Stimulated activated effector memory CD8-positive, alpha-beta T cell treated with anti-CD3 and anti-CD28 coated beads, Interleukin-12 subunit alpha, Interleukin-12 subunit beta, amount 100 ng/mL, for 72 hours (primary cell): ENCODE data around the gene FADS2.
A peak's percentile ranks its signal among the peaks of the same experiment; 100 is the strongest.

Experiments
- ATAC-seq: fragments of 150-1000 bp; cut with Tn5 transposase; 2 replicates; pipeline ENCODE4 v1.10.0; 2021
- DNase-seq, 2 donors: peaks; one replicate each; pipeline ENCODE4 v3.0.0; 2021 to 2022; ENCODE audit warnings: low spot score in 2 of 2
- H3K27ac Mint-ChIP-seq: one replicate; pipeline ENCODE4 v1.8.0; 2022; ENCODE audit warnings: mild to moderate bottlenecking, mixed read lengths
- H3K36me3 Mint-ChIP-seq: one replicate; pipeline ENCODE4 v1.8.0; 2022; ENCODE audit warnings: mild to moderate bottlenecking, mixed read lengths
- H3K4me1 Mint-ChIP-seq: one replicate; pipeline ENCODE4 v1.8.0; 2022; ENCODE audit warnings: mixed read lengths
- H3K4me3 Mint-ChIP-seq: one replicate; pipeline ENCODE4 v1.8.0; 2022; ENCODE audit warnings: mild to moderate bottlenecking, mixed read lengths
- H3K9me3 Mint-ChIP-seq: one replicate; pipeline ENCODE4 v1.8.0; 2022; ENCODE audit warnings: mixed read lengths

FADS2 gene

DNA sequence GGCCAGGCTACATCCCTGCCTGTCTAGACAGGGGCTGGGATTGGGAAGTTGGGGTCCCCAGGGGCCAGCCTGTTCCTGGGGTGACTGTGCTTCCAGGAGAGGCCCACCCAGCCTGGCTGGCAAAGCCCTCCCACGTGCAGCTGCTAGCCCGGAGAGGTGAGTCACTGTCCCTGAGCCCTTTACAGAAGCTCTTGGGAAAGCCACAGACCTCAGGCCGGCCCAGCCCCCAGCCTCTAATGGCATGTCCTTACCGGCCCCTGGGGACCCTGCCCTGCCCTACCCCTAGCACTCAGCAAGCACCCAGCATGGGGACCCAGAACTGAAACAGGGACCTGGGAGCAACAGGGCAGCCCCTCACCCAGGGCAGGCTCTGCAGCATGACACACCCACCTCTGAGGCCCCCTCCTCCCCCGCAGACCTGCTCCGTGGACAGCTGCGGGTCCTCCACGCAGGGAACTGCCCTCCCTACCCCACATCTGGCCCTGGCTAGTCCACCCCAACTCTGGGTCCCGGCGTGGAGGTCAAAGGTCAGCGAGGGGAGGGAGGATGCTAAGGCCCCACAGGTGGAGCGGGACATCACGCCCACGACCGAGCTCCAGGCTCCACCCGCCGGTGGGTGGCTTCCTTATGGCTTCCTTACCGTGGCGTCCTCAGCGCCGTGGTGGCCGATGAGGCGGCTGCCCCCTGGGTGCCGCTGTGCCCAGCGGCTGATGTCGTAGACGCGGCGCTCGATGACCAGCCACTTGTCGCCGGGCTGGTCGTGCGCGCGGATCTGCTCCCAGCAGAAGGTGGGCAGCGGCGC, 62.6 kb downstream of the FADS2 start:
- Mint-ChIP-seq H3K9me3 (no peaks in the 10 kb centered on the region), H3K27ac (peak overlapping the region; percentile 71), H3K36me3 (no peaks in the 10 kb centered on the region), H3K4me3 (peak overlapping the region; percentile 84), H3K4me1 (peaks cover 17% of the 10 kb centered on the region)
- ATAC-seq (peak; percentile 56), DNase-seq (peak; percentile 18 to 62)

DNA sequence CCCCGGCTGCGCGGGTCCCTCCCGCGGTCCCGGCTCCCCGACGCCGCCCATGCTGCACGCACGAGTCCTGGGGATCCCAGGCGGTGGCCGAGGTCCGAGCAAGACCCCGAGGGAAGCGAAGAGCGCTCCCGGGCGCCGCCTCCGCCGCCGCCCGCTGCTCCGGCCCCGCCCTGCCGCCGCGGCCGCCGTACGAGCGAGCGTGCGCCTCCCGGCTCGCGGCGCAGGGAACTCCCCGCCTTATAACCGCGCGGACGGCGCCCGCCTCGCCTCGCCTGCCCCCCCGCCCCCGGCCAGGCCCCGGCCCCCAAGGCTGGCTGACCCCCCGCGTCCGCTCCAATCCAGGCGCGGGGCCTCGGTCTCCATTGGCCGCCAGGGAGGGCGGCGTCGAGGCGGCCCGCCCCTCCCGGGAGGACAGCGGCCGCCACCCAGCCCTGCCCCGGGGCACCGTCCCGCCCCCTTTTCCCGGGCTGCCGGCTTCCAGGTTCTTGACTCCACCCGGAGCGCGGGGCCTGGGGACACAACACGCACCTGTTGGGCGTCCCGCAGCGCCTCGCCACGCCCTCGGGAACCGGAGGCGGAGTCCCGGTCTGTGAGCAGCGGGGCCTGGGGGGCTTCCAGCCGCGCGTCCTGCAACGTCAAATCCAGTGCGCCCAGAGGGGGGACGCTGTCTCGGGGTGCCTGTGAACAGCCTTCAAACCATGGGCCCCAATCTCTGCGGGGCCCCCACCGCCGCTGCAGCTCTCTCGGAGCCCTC, 63.4 kb downstream of the FADS2 start, which contains the start of gene FADS3:
Gene FADS3 (minus strand): TSS at position 215 of the 754 bp plus-strand sequence. CDS start 164 bp downstream, at position 51.
- peak; percentile 50 to 83 for DNase-seq
- Mint-ChIP-seq H3K4me3 (peak within 1 kb of the TSS; percentile 84), H3K27ac (peak within 1 kb of the TSS; percentile 71), H3K4me1 (peaks cover 17% of the 10 kb centered on the region), H3K36me3 (no peaks in the 10 kb centered on the region), H3K9me3 (no peaks in the 10 kb centered on the region)
- peak; percentile 79 for ATAC-seq

DNA sequence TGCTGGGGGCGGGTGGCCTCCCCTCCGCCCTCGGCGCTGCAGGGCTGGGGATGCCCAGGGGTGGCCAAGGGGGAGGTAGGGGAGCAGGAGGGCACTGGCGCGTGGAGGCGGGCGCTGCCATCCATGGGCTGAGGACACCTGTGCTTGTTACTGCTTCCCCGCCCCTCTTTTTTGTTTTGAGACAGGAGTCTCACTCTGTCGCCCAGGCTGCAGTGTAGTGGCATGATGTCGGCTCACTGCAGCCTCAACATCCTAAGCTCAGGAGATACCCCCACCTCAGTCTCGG, 63.9 kb downstream of the FADS2 start:
- ATAC-seq, result peak; percentile 66
- no peaks in the 10 kb centered on the region for H3K36me3 Mint-ChIP-seq
- peaks cover 17% of the 10 kb centered on the region for H3K4me1 Mint-ChIP-seq
- no peak for DNase-seq
- H3K9me3 Mint-ChIP-seq, result no peaks in the 10 kb centered on the region
- H3K4me3 Mint-ChIP-seq, result peak overlapping the region; percentile 53
- no peak overlapping the region for H3K27ac Mint-ChIP-seq

DNA sequence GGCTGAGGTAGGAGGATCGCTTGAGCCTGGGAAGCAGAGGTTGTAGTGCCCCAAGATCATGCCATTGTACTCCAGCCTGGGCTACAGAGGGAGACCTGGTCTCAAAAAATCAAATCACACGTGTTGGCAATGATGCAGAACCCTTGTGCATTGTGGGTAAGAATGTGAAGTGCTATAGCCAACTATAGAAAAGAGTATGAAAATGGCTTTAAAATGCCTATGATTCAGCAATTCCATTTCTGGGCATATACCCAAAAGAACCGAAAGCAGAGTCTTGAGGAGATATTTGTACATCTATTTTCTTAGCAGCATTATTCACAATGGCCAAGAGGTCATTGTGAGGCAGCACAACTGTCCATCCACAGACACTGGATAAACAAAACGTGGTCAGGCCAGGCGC, 65.9 kb downstream of the FADS2 start:
- no peak overlapping the region for H3K4me3 Mint-ChIP-seq
- DNase-seq, result no peak

DNA sequence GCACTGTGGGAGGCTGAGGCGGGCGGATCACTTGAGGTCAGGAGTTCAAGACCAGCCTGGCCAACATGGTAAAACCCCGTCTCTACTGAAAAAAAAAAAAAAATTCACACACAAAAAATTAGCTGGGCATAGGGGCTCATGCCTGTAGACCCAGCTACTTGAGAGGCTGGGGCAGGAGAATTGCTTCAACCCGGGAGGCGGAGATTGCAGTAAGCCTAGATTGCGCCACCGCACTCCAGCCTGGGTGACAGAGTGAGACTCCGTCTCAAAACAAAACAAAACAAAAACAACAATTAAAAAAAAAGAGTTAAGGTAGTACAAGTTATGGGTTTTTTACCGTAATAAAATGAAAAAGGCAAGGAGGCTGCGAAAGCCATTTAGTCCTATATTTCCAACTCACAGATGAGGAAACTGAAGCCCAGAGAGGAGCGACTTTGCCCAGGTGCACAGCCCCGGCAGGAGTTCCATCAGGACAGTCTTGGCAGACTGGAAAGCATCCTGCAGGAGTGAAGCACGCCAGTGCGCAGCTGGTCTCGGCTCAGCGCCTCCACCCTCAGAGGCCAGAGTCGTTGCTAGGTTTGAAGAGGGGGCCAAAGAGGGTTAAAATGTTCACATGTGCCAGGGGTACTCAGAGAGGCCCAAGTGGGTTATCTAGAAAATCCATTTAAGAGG, 67.1 kb downstream of the FADS2 start:
- H3K27ac Mint-ChIP-seq, result no peak overlapping the region
- no peaks in the 10 kb centered on the region for H3K9me3 Mint-ChIP-seq
- H3K4me1 Mint-ChIP-seq, result peaks cover 18% of the 10 kb centered on the region
- no peak overlapping the region for H3K4me3 Mint-ChIP-seq
- peaks cover 12% of the 10 kb centered on the region for H3K36me3 Mint-ChIP-seq
- no peak for DNase-seq
- ATAC-seq, result no peak

More for the DNA sequence above, 65.9 kb downstream of the FADS2 start:
- Mint-ChIP-seq H3K27ac (no peak overlapping the region), H3K4me1 (peaks cover 13% of the 10 kb centered on the region), H3K9me3 (no peaks in the 10 kb centered on the region), H3K36me3 (peaks cover 6% of the 10 kb centered on the region)
- ATAC-seq, result no peak

DNA sequence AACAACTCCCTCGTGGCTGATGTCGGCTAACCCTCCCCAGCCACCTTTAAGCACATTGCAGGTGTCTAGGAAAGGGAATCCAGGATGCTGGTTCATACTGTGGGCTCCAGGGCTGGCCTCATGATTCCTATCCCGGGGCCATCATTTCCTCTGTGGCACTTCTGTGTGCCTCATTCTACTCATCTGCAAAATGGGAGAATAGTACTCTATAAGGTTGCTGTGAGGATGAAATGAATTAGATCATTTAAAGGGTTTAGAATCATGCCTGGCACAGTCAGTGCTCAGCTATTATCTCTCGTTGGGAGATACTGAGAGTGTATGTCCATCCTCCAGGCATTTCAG, 67.6 kb downstream of the FADS2 start:
- no peak for DNase-seq
- ATAC-seq, result no peak
- Mint-ChIP-seq H3K9me3 (no peaks in the 10 kb centered on the region), H3K36me3 (peaks cover 12% of the 10 kb centered on the region), H3K4me1 (peaks cover 13% of the 10 kb centered on the region), H3K27ac (no peak overlapping the region), H3K4me3 (no peak overlapping the region)

DNA sequence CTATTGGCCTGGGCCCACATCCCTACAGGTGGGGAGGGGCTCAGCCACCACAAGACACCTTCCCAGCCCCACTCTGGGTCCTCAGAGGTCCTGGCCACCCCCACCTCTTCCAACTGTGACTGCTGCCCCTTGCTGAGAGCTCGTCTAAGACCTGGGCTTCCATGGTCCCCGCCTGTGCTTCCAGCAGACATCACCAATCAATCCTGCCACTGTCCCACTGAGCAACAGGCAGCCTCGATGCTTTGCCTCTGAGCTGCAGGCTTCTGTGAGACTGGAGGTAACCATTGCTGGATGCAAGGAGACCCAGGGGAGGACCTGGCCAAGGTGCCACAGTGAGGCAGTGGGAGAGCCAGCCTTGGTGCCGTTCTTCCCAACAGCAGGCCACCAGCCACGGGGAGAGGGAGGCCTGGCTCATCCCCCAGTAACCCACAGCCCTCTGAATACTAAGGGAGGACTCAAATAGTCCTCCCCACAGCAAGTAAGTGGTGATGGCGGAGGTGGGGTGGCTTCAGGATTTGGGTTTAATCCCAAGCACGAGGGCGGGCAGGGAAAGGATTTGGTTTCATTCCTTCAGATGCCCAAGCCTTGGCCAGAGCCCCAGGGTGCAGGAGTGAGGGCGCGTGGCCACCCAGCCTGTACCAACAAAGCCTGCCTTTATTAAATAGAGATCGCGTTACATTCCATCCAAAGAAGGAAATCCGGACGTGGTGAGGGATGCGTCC, 68.7 kb downstream of the FADS2 start:
- peak overlapping the region; percentile 89 for H3K27ac Mint-ChIP-seq
- H3K4me3 Mint-ChIP-seq, result no peak overlapping the region
- H3K9me3 Mint-ChIP-seq, result no peaks in the 10 kb centered on the region
- peaks cover 12% of the 10 kb centered on the region for H3K36me3 Mint-ChIP-seq
- DNase-seq (no peak), ATAC-seq (no peak)
- H3K4me1 Mint-ChIP-seq, result peaks cover 8% of the 10 kb centered on the region

DNA sequence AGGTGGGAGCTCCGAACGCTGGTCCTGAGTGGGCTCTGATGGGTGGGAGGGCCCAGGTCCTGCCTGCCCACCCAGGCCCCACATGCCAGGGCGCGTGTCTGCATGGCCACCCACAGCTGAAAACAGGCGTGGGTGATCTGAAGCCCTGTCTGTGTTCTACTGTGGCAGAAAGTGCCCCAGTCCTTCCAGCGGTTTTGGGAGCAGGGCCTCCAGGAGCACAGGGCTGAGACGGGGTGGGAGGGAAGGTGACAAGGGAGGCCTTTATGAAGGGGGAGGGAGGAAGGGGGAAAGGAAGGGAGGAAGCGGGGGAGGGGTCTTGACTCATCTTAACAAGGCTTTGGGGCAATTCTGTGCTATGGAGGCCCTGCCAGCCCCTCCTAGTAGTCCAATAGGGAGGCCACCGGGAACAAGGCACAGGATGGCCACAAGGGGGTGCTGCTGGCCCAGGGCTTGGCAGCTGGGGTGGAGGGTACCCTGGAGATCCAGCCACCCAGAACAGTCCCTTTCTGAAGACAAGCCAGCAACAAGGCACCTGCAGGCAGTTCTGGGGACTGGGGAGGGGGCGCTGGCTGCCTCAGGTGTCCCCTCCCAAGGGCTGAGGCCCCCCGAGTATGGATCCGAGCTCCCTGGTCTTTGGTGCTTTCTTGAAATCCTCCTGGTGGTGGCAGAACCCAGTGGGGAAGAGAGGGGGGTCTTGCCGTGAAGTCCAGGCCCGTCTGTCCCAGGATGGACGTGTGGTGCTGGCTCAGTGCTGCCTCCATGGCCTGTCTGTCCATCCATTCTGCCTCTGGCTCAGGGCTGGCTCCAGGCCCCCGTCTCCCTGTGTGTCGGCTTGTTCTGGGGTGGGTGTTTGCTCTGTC, 69.5 kb downstream of the FADS2 start:
- no peak overlapping the region for H3K27ac Mint-ChIP-seq
- H3K4me3 Mint-ChIP-seq, result no peak overlapping the region

DNA sequence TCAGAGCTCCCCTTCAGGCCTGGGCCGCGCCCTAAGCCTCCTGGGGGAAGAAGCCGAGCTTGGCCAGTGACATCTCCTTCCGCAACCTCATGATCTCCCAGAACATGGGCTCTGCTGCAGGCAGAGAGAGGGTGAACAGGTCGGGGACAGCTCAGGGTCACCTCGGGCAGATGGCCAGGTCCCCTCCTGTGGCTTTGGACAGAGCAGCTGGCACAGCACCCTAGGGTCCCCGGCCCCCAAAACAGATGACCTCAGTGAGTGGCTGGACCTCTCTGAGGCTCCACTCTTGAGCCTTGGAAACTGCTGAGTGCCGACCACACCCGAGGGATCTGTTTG, 70.1 kb downstream of the FADS2 start:
- Mint-ChIP-seq H3K4me3 (no peak overlapping the region), H3K4me1 (peaks cover 8% of the 10 kb centered on the region), H3K27ac (no peak overlapping the region), H3K36me3 (peaks cover 12% of the 10 kb centered on the region), H3K9me3 (no peaks in the 10 kb centered on the region)
- no peak for DNase-seq
- no peak for ATAC-seq

More for the DNA sequence above, 69.5 kb downstream of the FADS2 start:
- DNase-seq (peak; percentile 80 to 89), ATAC-seq (peak; percentile 64)
- H3K4me1 Mint-ChIP-seq, result peaks cover 8% of the 10 kb centered on the region
- H3K9me3 Mint-ChIP-seq, result no peaks in the 10 kb centered on the region
- peaks cover 12% of the 10 kb centered on the region for H3K36me3 Mint-ChIP-seq

DNA sequence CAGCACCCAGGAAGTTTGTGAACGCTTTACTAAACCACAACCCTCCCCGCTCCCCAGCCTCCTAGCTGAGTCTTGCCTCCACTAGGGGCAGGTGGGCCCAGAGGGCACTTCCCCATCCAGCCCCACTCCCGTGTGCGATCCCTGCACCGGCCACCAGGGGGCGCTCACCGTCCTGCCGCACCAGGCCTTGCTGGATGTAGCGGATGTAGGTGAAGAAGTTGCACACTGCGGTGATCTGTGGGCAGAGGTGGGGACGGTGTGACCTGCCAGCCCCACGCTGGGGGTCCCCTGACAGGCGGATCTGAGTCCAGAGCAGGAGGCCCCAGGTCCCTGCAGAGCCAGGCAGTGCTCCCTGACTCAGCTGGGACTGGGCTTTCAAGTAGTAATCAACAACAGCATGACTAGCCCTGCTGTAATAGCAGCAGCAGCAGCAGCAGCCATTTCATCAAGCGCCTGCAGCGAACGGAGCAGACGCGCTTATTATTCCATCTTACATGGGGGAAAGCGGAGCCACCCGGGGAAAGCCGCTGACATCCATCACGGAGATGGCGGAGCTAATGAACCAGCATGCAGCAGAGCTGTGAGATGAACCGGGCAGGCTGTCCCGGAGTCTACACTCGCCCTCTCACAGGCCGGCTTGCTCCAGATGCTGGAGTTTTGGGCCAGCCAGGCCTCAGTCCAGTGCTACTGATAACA, 71.2 kb downstream of the FADS2 start:
- peaks cover 12% of the 10 kb centered on the region for H3K36me3 Mint-ChIP-seq
- DNase-seq (peak; percentile 96 to 98), ATAC-seq (peak; percentile 84)
- H3K4me3 Mint-ChIP-seq, result no peak overlapping the region
- no peaks in the 10 kb centered on the region for H3K9me3 Mint-ChIP-seq
- H3K4me1 Mint-ChIP-seq, result peaks cover 8% of the 10 kb centered on the region
- H3K27ac Mint-ChIP-seq, result peak overlapping the region; percentile 83

DNA sequence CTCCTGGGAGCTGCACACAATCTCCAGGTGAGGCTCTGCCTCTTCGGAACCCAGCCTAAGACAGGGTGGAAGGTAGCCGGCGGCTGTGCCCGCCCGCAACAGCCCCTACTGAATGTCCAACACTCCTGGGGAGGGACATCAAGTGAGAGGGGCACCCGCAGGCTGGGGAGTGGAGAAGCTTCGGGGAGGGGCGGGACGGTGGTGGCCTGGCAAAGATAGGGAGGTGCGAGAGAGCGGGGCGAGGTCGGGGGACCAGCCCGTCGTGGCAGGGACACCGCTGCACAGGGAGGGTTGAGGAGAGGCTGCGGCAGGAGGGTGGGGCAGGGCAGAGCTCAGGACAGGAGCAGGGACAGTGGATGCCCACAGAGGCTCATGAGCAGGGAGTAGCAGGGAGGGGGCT, 72.2 kb downstream of the FADS2 start:
- peak overlapping the region; percentile 64 for H3K27ac Mint-ChIP-seq
- no peaks in the 10 kb centered on the region for H3K9me3 Mint-ChIP-seq
- DNase-seq (no peak), ATAC-seq (no peak)
- peaks cover 8% of the 10 kb centered on the region for H3K4me1 Mint-ChIP-seq
- H3K36me3 Mint-ChIP-seq, result peaks cover 12% of the 10 kb centered on the region
- H3K4me3 Mint-ChIP-seq, result no peak overlapping the region

DNA sequence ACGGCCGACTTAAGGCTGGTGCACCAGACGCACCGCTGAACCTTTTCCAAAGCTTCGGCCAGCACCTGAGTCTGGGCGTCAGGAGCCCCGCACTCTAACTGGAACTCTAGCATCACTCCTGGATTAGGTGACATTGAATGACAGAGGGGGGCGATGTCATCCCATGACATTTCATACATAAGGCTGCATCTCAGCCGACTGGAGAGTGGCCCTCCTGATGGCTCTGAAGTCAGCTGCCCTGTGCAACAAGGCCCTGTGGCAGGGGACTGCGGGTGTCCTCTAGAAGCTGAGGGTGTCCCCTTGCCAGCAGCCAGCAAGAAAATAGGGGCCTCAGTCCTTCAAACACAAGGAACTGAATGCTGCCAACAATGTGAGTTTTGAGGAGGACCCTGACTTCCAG, 73.3 kb downstream of the FADS2 start:
- H3K36me3 Mint-ChIP-seq, result peaks cover 12% of the 10 kb centered on the region
- H3K27ac Mint-ChIP-seq, result no peak overlapping the region
- H3K4me1 Mint-ChIP-seq, result peaks cover 8% of the 10 kb centered on the region
- no peaks in the 10 kb centered on the region for H3K9me3 Mint-ChIP-seq
- DNase-seq, result no peak
- no peak overlapping the region for H3K4me3 Mint-ChIP-seq
- no peak for ATAC-seq

DNA sequence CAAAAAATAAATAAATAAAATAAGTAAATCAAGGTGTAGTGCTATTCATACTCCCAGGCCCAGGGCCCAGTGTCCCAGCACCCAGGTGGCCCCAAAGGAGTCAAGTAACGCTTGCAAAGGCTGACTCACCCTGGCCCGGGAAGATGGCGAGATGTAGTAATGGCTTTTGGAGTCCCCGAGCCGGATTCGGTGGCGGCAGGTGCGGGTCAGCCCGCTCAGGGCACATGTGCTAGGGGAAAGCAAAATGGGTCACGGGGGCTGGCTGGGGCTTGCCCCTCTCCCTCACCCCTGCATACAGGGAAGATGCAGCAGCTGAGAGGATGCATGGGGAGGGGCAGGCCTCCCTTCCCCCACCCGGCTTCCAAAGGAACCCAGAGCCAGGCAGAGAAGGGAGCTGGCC, 74.2 kb downstream of the FADS2 start:
- peaks cover 12% of the 10 kb centered on the region for H3K36me3 Mint-ChIP-seq
- ATAC-seq, result no peak

DNA sequence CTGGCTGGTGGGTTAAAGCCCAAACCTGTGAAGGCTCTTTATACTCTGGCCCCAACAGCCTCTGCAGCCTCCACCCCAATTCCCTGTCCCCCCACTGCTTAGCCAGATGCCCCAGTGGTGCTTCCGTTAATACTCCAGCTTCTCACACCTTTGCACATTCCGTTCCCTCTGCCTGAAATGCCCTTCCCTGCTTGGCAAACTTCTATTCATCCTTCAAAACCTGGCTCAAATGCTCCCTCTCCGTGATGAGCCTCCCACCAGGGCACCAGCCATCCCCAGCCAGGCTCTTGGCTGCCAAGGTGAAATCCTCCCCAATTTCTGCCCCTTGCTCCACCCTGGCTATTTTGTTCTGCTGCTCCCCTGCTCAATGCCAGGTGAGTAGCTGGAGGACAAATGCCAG, 75.7 kb downstream of the FADS2 start:
- Mint-ChIP-seq H3K4me1 (peaks cover 8% of the 10 kb centered on the region), H3K36me3 (peaks cover 7% of the 10 kb centered on the region), H3K27ac (no peak overlapping the region), H3K9me3 (no peaks in the 10 kb centered on the region), H3K4me3 (no peak overlapping the region)
- no peak for ATAC-seq
- DNase-seq, result no peak

More for the DNA sequence above, 74.2 kb downstream of the FADS2 start:
- H3K4me3 Mint-ChIP-seq, result no peak overlapping the region
- H3K9me3 Mint-ChIP-seq, result no peaks in the 10 kb centered on the region
- peaks cover 8% of the 10 kb centered on the region for H3K4me1 Mint-ChIP-seq
- no peak overlapping the region for H3K27ac Mint-ChIP-seq
- no peak for DNase-seq
